SH-SY5Y (cell line): ENCODE data around the gene SLC34A3.

ENCODE experiments used
- GATA2 ChIP-seq: IDR thresholded peaks from 2 replicates; pipeline ENCODE4 v1.6.1; 2011; ENCODE audit warnings: mild to moderate bottlenecking, low read depth, low read length
- GATA3 ChIP-seq: IDR thresholded peaks from 2 replicates; pipeline ENCODE4 v1.6.1; 2011; ENCODE audit warnings: low read depth, mild to moderate bottlenecking, low read length, moderate library complexity

SLC34A3 gene

GRCh38 chr9:137191245-137191644 lies 39.5 kb upstream of the SLC34A3 start:
- no peak for TF ChIP-seq GATA2
- no peak for TF ChIP-seq GATA3

GRCh38 chr9:137191691-137192447 lies 38.8 kb upstream of the SLC34A3 start:
- TF ChIP-seq GATA3 = no peak
- TF ChIP-seq GATA2 = no peak

GRCh38 chr9:137192448-137192780 lies 38.3 kb upstream of the SLC34A3 start:
- TF ChIP-seq GATA3 (no peak), GATA2 (no peak)

GRCh38 chr9:137192859-137193258 lies 37.8 kb upstream of the SLC34A3 start:
- no peak for TF ChIP-seq GATA3
- no peak for TF ChIP-seq GATA2

GRCh38 chr9:137193771-137194170 lies 36.9 kb upstream of the SLC34A3 start:
- TF ChIP-seq GATA2 (no peak), GATA3 (no peak)

GRCh38 chr9:137194388-137194787 lies 36.3 kb upstream of the SLC34A3 start:
- no peak for TF ChIP-seq GATA2
- TF ChIP-seq GATA3 = no peak

- no peak for TF ChIP-seq GATA3
- no peak for TF ChIP-seq GATA2
Observed at GRCh38 chr9:137194909-137195308, 35.8 kb upstream of the SLC34A3 start.

- no peak for TF ChIP-seq GATA3
- no peak for TF ChIP-seq GATA2
Observed at GRCh38 chr9:137195525-137196220, 35.0 kb upstream of the SLC34A3 start.

- TF ChIP-seq GATA3 (no peak), GATA2 (no peak)
Observed at GRCh38 chr9:137198051-137198901, 32.4 kb upstream of the SLC34A3 start.

GRCh38 chr9:137198902-137199283 lies 31.8 kb upstream of the SLC34A3 start:
- no peak for TF ChIP-seq GATA2
- no peak for TF ChIP-seq GATA3

GRCh38 chr9:137199411-137200121 lies 31.1 kb upstream of the SLC34A3 start:
- TF ChIP-seq GATA2 (no peak), GATA3 (no peak)

- TF ChIP-seq GATA2 (no peak), GATA3 (no peak)
Observed at GRCh38 chr9:137200311-137201204, 30.1 kb upstream of the SLC34A3 start, which contains the start of gene TPRN. Gene TPRN, minus strand, starts transcription at chr9:137200741. Its CDS starts 30 bp downstream, at chr9:137200711.
